ENCODE data around the gene SAP30L. TPM values are rescaled to one million over a fixed set of nuclear protein-coding genes. Genes with fewer than 3 reads are reported as not detected.

The SAP30L gene
- total and polyA plus RNA-seq, 4 donors: 6.3 to 11.1 (median 8.6) TPM

DNA sequence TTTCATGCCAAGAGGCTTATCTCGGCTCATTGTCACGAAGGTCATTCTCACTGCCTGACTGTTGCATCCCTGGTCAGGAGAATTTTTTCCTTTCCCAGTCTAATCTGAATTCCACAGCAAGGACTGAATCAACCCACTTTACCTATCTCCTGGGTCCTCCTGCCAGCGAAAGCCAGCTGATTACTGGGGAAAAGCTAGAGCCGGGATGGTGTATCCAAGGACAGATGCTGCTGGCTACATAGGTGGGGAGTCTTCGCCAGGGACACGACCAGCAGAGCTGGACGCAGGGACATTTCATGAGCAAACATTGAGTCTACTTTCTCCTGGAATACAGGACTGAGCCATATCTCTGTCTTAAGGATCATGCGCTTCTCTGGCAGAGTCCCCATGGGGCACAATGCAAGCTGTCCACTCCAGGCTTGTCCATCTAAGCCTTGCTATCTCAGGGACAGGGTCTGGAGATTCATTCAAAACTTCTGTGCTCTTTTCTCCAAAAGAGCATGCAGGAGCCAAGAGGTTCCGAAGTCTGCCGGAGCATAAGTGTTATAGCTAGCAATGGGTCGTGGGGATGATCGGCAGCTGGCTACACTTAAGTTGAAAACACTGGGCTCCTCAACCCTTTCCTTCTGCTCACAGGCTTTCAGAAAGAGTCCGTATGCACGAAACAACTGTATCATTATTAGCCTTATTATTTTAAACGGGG is 38.7 kb downstream of the SAP30L start:
- H3K4me1 ChIP-seq (ENCODE audit: control insufficient read depth in 4 of 4, insufficient read depth in 4 of 4, low read length in 3 of 4): peaks cover 0 to 13% (median 0%) of the 10 kb centered on the region in 4 donors
- no peak overlapping the region for H3K9ac ChIP-seq (ENCODE audit: low read depth in 1 of 2, low read length in 2 of 2)
- no peaks in the 10 kb centered on the region for H3K36me3 ChIP-seq (ENCODE audit: control insufficient read depth in 4 of 4, insufficient read depth in 3 of 4, low read depth in 1 of 4, low read length in 3 of 4)
- no peak overlapping the region for H3K4me3 ChIP-seq (ENCODE audit: low read depth in 1 of 3, low read length in 3 of 3)
- no peak overlapping the region for H3K27ac ChIP-seq (ENCODE audit: low read depth in 1 of 2, low read length in 2 of 2)
- DNase-seq (ENCODE audit: low spot score): no peak
- no peaks in the 10 kb centered on the region for H3K9me3 ChIP-seq (ENCODE audit: control insufficient read depth in 4 of 4, low read length in 3 of 4)
- WGBS: 11% methylated on average over 15 of the region's 15 CpGs
- peaks cover 0 to 47% (median 33%) of the 10 kb centered on the region in 4 donors for H3K27me3 ChIP-seq (ENCODE audit: control insufficient read depth in 4 of 4, insufficient read depth in 4 of 4, low read length in 3 of 4)
- TF ChIP-seq GABPA (IDR thresholded peaks at IDR 0.05 in 1 of 2, conservative IDR thresholded peaks at IDR 0.05 in 1 of 2) (no peak), FOXA1 (IDR thresholded peaks at IDR 0.05) (no peak), SP1 (IDR thresholded peaks at IDR 0.05) (no peak), JUND (IDR thresholded peaks at IDR 0.05) (no peak)

DNA sequence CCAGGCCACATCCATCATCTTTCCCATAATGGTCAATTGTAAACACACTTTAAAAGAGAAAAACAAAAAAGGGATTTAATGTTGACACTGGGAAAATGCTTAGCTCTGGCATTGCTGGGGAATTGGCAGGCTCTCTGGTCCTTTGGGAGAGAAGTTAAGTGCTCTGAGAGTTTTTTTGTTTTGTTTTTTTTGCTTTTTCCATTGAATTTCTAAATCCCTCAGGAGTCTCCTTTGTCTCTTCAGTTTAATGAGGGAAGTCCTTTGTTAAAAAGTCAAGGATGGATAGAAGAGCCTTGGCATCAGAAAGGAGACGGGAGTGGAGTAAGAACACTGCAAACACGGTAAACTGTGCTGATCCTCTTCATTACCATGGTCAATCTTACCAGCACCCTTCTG is 39.3 kb downstream of the SAP30L start:
- H3K27me3 ChIP-seq (ENCODE audit: control insufficient read depth in 4 of 4, insufficient read depth in 4 of 4, low read length in 3 of 4): peaks cover 3 to 46% (median 31%) of the 10 kb centered on the region in 4 donors

More for the DNA sequence above, 39.3 kb downstream of the SAP30L start:
- TF ChIP-seq SP1 (IDR thresholded peaks at IDR 0.05) (no peak), TAF1 (conservative IDR thresholded peaks at IDR 0.05) (no peak), HNF4A (conservative IDR thresholded peaks at IDR 0.05) (no peak), FOXA1 (IDR thresholded peaks at IDR 0.05) (no peak), EGR1 (IDR thresholded peaks at IDR 0.05; ENCODE audit: low read depth in 2 of 2) (no peak), HNF4G (IDR thresholded peaks at IDR 0.05) (no peak), RAD21 (IDR thresholded peaks at IDR 0.05) (no peak), YY1 (IDR thresholded peaks at IDR 0.05) (no peak)
- TF ChIP-seq, protein P1, sequence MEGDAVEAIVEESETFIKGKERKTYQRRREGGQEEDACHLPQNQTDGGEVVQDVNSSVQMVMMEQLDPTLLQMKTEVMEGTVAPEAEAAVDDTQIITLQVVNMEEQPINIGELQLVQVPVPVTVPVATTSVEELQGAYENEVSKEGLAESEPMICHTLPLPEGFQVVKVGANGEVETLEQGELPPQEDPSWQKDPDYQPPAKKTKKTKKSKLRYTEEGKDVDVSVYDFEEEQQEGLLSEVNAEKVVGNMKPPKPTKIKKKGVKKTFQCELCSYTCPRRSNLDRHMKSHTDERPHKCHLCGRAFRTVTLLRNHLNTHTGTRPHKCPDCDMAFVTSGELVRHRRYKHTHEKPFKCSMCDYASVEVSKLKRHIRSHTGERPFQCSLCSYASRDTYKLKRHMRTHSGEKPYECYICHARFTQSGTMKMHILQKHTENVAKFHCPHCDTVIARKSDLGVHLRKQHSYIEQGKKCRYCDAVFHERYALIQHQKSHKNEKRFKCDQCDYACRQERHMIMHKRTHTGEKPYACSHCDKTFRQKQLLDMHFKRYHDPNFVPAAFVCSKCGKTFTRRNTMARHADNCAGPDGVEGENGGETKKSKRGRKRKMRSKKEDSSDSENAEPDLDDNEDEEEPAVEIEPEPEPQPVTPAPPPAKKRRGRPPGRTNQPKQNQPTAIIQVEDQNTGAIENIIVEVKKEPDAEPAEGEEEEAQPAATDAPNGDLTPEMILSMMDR (IDR thresholded peaks at IDR 0.05; ENCODE audit: low read depth, low read length, missing input control): no peak
- TF ChIP-seq, protein P2, sequence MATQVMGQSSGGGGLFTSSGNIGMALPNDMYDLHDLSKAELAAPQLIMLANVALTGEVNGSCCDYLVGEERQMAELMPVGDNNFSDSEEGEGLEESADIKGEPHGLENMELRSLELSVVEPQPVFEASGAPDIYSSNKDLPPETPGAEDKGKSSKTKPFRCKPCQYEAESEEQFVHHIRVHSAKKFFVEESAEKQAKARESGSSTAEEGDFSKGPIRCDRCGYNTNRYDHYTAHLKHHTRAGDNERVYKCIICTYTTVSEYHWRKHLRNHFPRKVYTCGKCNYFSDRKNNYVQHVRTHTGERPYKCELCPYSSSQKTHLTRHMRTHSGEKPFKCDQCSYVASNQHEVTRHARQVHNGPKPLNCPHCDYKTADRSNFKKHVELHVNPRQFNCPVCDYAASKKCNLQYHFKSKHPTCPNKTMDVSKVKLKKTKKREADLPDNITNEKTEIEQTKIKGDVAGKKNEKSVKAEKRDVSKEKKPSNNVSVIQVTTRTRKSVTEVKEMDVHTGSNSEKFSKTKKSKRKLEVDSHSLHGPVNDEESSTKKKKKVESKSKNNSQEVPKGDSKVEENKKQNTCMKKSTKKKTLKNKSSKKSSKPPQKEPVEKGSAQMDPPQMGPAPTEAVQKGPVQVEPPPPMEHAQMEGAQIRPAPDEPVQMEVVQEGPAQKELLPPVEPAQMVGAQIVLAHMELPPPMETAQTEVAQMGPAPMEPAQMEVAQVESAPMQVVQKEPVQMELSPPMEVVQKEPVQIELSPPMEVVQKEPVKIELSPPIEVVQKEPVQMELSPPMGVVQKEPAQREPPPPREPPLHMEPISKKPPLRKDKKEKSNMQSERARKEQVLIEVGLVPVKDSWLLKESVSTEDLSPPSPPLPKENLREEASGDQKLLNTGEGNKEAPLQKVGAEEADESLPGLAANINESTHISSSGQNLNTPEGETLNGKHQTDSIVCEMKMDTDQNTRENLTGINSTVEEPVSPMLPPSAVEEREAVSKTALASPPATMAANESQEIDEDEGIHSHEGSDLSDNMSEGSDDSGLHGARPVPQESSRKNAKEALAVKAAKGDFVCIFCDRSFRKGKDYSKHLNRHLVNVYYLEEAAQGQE (IDR thresholded peaks at IDR 0.05): no peak
- Histone ChIP-seq H3K4me1 (ENCODE audit: control insufficient read depth in 4 of 4, insufficient read depth in 4 of 4, low read length in 3 of 4) (peaks cover 0 to 13% (median 0%) of the 10 kb centered on the region in 4 donors), H3K27ac (ENCODE audit: low read depth in 1 of 2, low read length in 2 of 2) (no peak overlapping the region), H3K36me3 (ENCODE audit: control insufficient read depth in 4 of 4, insufficient read depth in 3 of 4, low read depth in 1 of 4, low read length in 3 of 4) (no peaks in the 10 kb centered on the region), H3K9me3 (ENCODE audit: control insufficient read depth in 4 of 4, low read length in 3 of 4) (no peaks in the 10 kb centered on the region), H3K4me3 (ENCODE audit: low read depth in 1 of 3, low read length in 3 of 3) (no peak overlapping the region), H3K9ac (ENCODE audit: low read depth in 1 of 2, low read length in 2 of 2) (no peak overlapping the region)
- DNase-seq (ENCODE audit: low spot score): no peak
- 7% methylated on average over 2 of the region's 2 CpGs for WGBS
